Measurements from ENCODE around the gene CHD6.

The CHD6 gene

GRCh38 chr20:41393705-41394066 lies 224.5 kb downstream of the CHD6 start:
- Mint-ChIP-seq H3K4me3 (no peak overlapping the region), H3K36me3 (ENCODE audit: low read depth) (no peaks in the 10 kb centered on the region), H3K27me3 (peaks cover 7% of the 10 kb centered on the region), H3K27ac (no peak overlapping the region), H3K9me3 (no peaks in the 10 kb centered on the region), H3K4me1 (ENCODE audit: low read depth) (no peaks in the 10 kb centered on the region)
- intact Hi-C loops (cut with micrococcal nuclease), result no loop called here

GRCh38 chr20:41392871-41393704 lies 225.1 kb downstream of the CHD6 start:
- intact Hi-C loops (cut with micrococcal nuclease), result no loop called here
- Mint-ChIP-seq H3K4me1 (ENCODE audit: low read depth) (no peaks in the 10 kb centered on the region), H3K4me3 (no peak overlapping the region), H3K27ac (no peak overlapping the region), H3K36me3 (ENCODE audit: low read depth) (no peaks in the 10 kb centered on the region), H3K9me3 (no peaks in the 10 kb centered on the region), H3K27me3 (peaks cover 7% of the 10 kb centered on the region)

GRCh38 chr20:41392295-41392694 lies 225.9 kb downstream of the CHD6 start:
- Mint-ChIP-seq H3K27ac (no peak overlapping the region), H3K27me3 (peaks cover 15% of the 10 kb centered on the region), H3K4me3 (no peak overlapping the region), H3K36me3 (ENCODE audit: low read depth) (no peaks in the 10 kb centered on the region), H3K9me3 (no peaks in the 10 kb centered on the region), H3K4me1 (ENCODE audit: low read depth) (no peaks in the 10 kb centered on the region)
- intact Hi-C loops (cut with micrococcal nuclease), result no loop called here

GRCh38 chr20:41391587-41392001 lies 226.6 kb downstream of the CHD6 start:
- H3K27ac Mint-ChIP-seq, result no peak overlapping the region
- H3K9me3 Mint-ChIP-seq, result no peaks in the 10 kb centered on the region
- H3K36me3 Mint-ChIP-seq (ENCODE audit: low read depth), result no peaks in the 10 kb centered on the region
- H3K27me3 Mint-ChIP-seq, result peaks cover 15% of the 10 kb centered on the region
- no peaks in the 10 kb centered on the region for H3K4me1 Mint-ChIP-seq (ENCODE audit: low read depth)
- H3K4me3 Mint-ChIP-seq, result no peak overlapping the region
- intact Hi-C loops (cut with micrococcal nuclease), result no loop called here

- Mint-ChIP-seq H3K9me3 (no peaks in the 10 kb centered on the region), H3K36me3 (ENCODE audit: low read depth) (no peaks in the 10 kb centered on the region), H3K27me3 (peaks cover 15% of the 10 kb centered on the region), H3K4me3 (no peak overlapping the region), H3K4me1 (ENCODE audit: low read depth) (no peaks in the 10 kb centered on the region), H3K27ac (no peak overlapping the region)
- intact Hi-C loops (cut with micrococcal nuclease), result no loop called here
These were observed 227.3 kb downstream of the CHD6 start for GRCh38 chr20:41390889-41391288.

- no peak overlapping the region for H3K27ac Mint-ChIP-seq
- H3K4me3 Mint-ChIP-seq, result no peak overlapping the region
- no peaks in the 10 kb centered on the region for H3K36me3 Mint-ChIP-seq (ENCODE audit: low read depth)
- H3K4me1 Mint-ChIP-seq (ENCODE audit: low read depth), result no peaks in the 10 kb centered on the region
- no peaks in the 10 kb centered on the region for H3K9me3 Mint-ChIP-seq
- peaks cover 17% of the 10 kb centered on the region for H3K27me3 Mint-ChIP-seq
- intact Hi-C loops (cut with micrococcal nuclease), result no loop called here
These were observed 230.7 kb downstream of the CHD6 start for GRCh38 chr20:41387444-41387851.

GRCh38 chr20:41386502-41387427 lies 231.4 kb downstream of the CHD6 start:
- H3K9me3 Mint-ChIP-seq, result no peaks in the 10 kb centered on the region
- no peaks in the 10 kb centered on the region for H3K4me1 Mint-ChIP-seq (ENCODE audit: low read depth)
- peaks cover 17% of the 10 kb centered on the region for H3K27me3 Mint-ChIP-seq
- H3K27ac Mint-ChIP-seq, result no peak overlapping the region
- intact Hi-C loops (cut with micrococcal nuclease), result no loop called here
- no peaks in the 10 kb centered on the region for H3K36me3 Mint-ChIP-seq (ENCODE audit: low read depth)
- no peak overlapping the region for H3K4me3 Mint-ChIP-seq

GRCh38 chr20:41382791-41383305 lies 235.3 kb downstream of the CHD6 start:
- no peaks in the 10 kb centered on the region for H3K36me3 Mint-ChIP-seq (ENCODE audit: low read depth)
- H3K9me3 Mint-ChIP-seq, result no peaks in the 10 kb centered on the region
- intact Hi-C loops (cut with micrococcal nuclease), result no loop called here
- peaks cover 20% of the 10 kb centered on the region for H3K27me3 Mint-ChIP-seq
- H3K4me3 Mint-ChIP-seq, result no peak overlapping the region
- peaks cover 20% of the 10 kb centered on the region for H3K4me1 Mint-ChIP-seq (ENCODE audit: low read depth)
- H3K27ac Mint-ChIP-seq, result no peak overlapping the region

- Mint-ChIP-seq H3K27ac (no peak overlapping the region), H3K36me3 (ENCODE audit: low read depth) (no peaks in the 10 kb centered on the region), H3K4me1 (ENCODE audit: low read depth) (peaks cover 20% of the 10 kb centered on the region), H3K4me3 (no peak overlapping the region), H3K27me3 (peaks cover 35% of the 10 kb centered on the region), H3K9me3 (no peaks in the 10 kb centered on the region)
- intact Hi-C loops (cut with micrococcal nuclease), result no loop called here
These were observed 237.5 kb downstream of the CHD6 start for GRCh38 chr20:41380551-41381193.

GRCh38 chr20:41379551-41379950 lies 238.6 kb downstream of the CHD6 start:
- H3K36me3 Mint-ChIP-seq (ENCODE audit: low read depth), result no peaks in the 10 kb centered on the region
- H3K9me3 Mint-ChIP-seq, result no peaks in the 10 kb centered on the region
- intact Hi-C loops (cut with micrococcal nuclease), result no loop called here
- no peak overlapping the region for H3K4me3 Mint-ChIP-seq
- peaks cover 20% of the 10 kb centered on the region for H3K4me1 Mint-ChIP-seq (ENCODE audit: low read depth)
- no peak overlapping the region for H3K27ac Mint-ChIP-seq
- H3K27me3 Mint-ChIP-seq, result peaks cover 41% of the 10 kb centered on the region

GRCh38 chr20:41377275-41377674 lies 240.9 kb downstream of the CHD6 start:
- H3K27ac Mint-ChIP-seq, result no peak overlapping the region
- no peak overlapping the region for H3K4me3 Mint-ChIP-seq
- intact Hi-C loops (cut with micrococcal nuclease), result no loop called here
- peaks cover 20% of the 10 kb centered on the region for H3K4me1 Mint-ChIP-seq (ENCODE audit: low read depth)
- H3K9me3 Mint-ChIP-seq, result no peaks in the 10 kb centered on the region
- H3K27me3 Mint-ChIP-seq, result peaks cover 56% of the 10 kb centered on the region
- H3K36me3 Mint-ChIP-seq (ENCODE audit: low read depth), result no peaks in the 10 kb centered on the region

GRCh38 chr20:41376349-41376748 lies 241.8 kb downstream of the CHD6 start:
- H3K4me1 Mint-ChIP-seq (ENCODE audit: low read depth), result peaks cover 20% of the 10 kb centered on the region
- peaks cover 53% of the 10 kb centered on the region for H3K27me3 Mint-ChIP-seq
- H3K27ac Mint-ChIP-seq, result no peak overlapping the region
- H3K4me3 Mint-ChIP-seq, result no peak overlapping the region
- peaks cover 3% of the 10 kb centered on the region for H3K9me3 Mint-ChIP-seq
- no peaks in the 10 kb centered on the region for H3K36me3 Mint-ChIP-seq (ENCODE audit: low read depth)
- intact Hi-C loops (cut with micrococcal nuclease), result no loop called here

- Mint-ChIP-seq H3K27me3 (peaks cover 57% of the 10 kb centered on the region), H3K27ac (no peak overlapping the region), H3K4me1 (ENCODE audit: low read depth) (peaks cover 17% of the 10 kb centered on the region), H3K9me3 (peaks cover 8% of the 10 kb centered on the region), H3K4me3 (no peak overlapping the region), H3K36me3 (ENCODE audit: low read depth) (no peaks in the 10 kb centered on the region)
- intact Hi-C loops (cut with micrococcal nuclease), result no loop called here
These were observed 242.3 kb downstream of the CHD6 start for GRCh38 chr20:41375846-41376245.
